MM.1S (cell line): ENCODE results near the gene GFPT1.

ENCODE experiments used
- DNase-seq: peaks from one replicate; pipeline ENCODE4 v3.0.0-alpha.2; 2015
- H2AFZ ChIP-seq: fragments of 300-600 bp; sonication (generic); 2 replicates; pipeline ENCODE4 v1.6.0; 2016; ENCODE audit warnings: antibody characterized with exemption, low read length
- H3F3A ChIP-seq: fragments of 300-600 bp; sonication (generic); 2 replicates; pipeline ENCODE4 v1.6.1; 2016; ENCODE audit warnings: mild to moderate bottlenecking, antibody characterized with exemption, low read length, moderate library complexity, mixed read lengths; ENCODE audit not compliant: insufficient read depth
- H3K27ac ChIP-seq: fragments of 300-600 bp; sonication (generic); 2 replicates; pipeline ENCODE4 v1.5.1; 2016; ENCODE audit warnings: mild to moderate bottlenecking, low read length
- H3K27me3 ChIP-seq: fragments of 300-600 bp; sonication (generic); replicated peaks from 2 replicates; pipeline ENCODE4 v1.6.0; 2016; ENCODE audit warnings: low read length; ENCODE audit not compliant: insufficient read depth
- H3K36me3 ChIP-seq: fragments of 300-600 bp; sonication (generic); replicated peaks from 2 replicates; pipeline ENCODE4 v1.6.1; 2016; ENCODE audit warnings: mild to moderate bottlenecking, low read length, mixed read lengths; ENCODE audit not compliant: insufficient read depth
- H3K4me1 ChIP-seq: fragments of 300-600 bp; sonication (generic); 2 replicates; pipeline ENCODE4 v1.6.1; 2016; ENCODE audit warnings: low read length, mixed read lengths
- H3K4me2 ChIP-seq: fragments of 300-600 bp; sonication (generic); 2 replicates; pipeline ENCODE4 v1.6.0; 2016; ENCODE audit warnings: low read depth, low read length
- H3K4me3 ChIP-seq: fragments of 300-600 bp; sonication (generic); 2 replicates; pipeline ENCODE4 v1.5.1; 2016; ENCODE audit warnings: low read length, mixed read lengths
- H3K79me2 ChIP-seq: fragments of 300-600 bp; sonication (generic); 2 replicates; pipeline ENCODE4 v1.6.1; 2016; ENCODE audit warnings: mixed run types, low read length, mixed read lengths
- H3K9ac ChIP-seq: fragments of 300-600 bp; sonication (generic); 2 replicates; pipeline ENCODE4 v1.6.1; 2016; ENCODE audit warnings: low read length, mixed read lengths
- H3K9me2 ChIP-seq: fragments of 300-600 bp; sonication (generic); replicated peaks from 2 replicates; pipeline ENCODE4 v1.6.1; 2016; ENCODE audit warnings: mild to moderate bottlenecking, low read length, mixed read lengths; ENCODE audit not compliant: insufficient read depth
- H3K9me3 ChIP-seq: fragments of 300-600 bp; sonication (generic); replicated peaks from 2 replicates; pipeline ENCODE4 v1.6.1; 2016; ENCODE audit warnings: mild to moderate bottlenecking, low read length, mixed read lengths; ENCODE audit not compliant: insufficient read depth
- H4K20me1 ChIP-seq: fragments of 300-600 bp; sonication (generic); 2 replicates; pipeline ENCODE4 v1.6.1; 2016; ENCODE audit warnings: mild to moderate bottlenecking, low read length, moderate library complexity, mixed read lengths; ENCODE audit not compliant: insufficient read depth
- CTCF ChIP-seq: fragments of 300-600 bp; sonication (generic); IDR thresholded peaks from 2 replicates; pipeline ENCODE4 v1.5.1; 2016; ENCODE audit warnings: antibody characterized with exemption, low read length, mixed read lengths
- EZH2 ChIP-seq: fragments of 300-600 bp; sonication (generic); optimal IDR thresholded peaks from 2 replicates; pipeline ENCODE3; 2017; ENCODE audit warnings: low read depth, mild to moderate bottlenecking, antibody characterized with exemption, low read length, mixed read lengths
- EZH2phosphoT487 ChIP-seq: fragments of 300-600 bp; sonication (generic); IDR thresholded peaks from 2 replicates; pipeline ENCODE4 v1.6.1; 2018; ENCODE audit warnings: antibody characterized with exemption, low read length

Gene GFPT1

GRCh38 chr2:69376403-69376802 is 10.6 kb downstream of the GFPT1 start:
- peaks cover 10% of the 10 kb centered on the region; the same call in 1 of the 2 replicates for H3F3A ChIP-seq
- 0 out of 2 replicates have a peak, but pooled peaks cover 8% of the 10 kb centered on the region for H3K36me3 ChIP-seq
- H3K27me3 ChIP-seq: no peaks in the 10 kb centered on the region
- no peak overlapping the region for H3K4me3 ChIP-seq
- H3K27ac ChIP-seq: no peak overlapping the region
- no peak overlapping the region for H3K9ac ChIP-seq
- peaks cover 91% of the 10 kb centered on the region for H3K79me2 ChIP-seq
- peaks cover 5% of the 10 kb centered on the region for H3K4me1 ChIP-seq
- H4K20me1 ChIP-seq: peaks cover 21% of the 10 kb centered on the region
- DNase-seq: no peak
- no peak for TF ChIP-seq EZH2phosphoT487
- TF ChIP-seq EZH2: no peak
- TF ChIP-seq CTCF: no peak
- no peaks in the 10 kb centered on the region for H3K9me2 ChIP-seq
- no peak overlapping the region for H2AFZ ChIP-seq
- H3K4me2 ChIP-seq: no peak overlapping the region
- no peaks in the 10 kb centered on the region for H3K9me3 ChIP-seq

GRCh38 chr2:69375494-69376353 is 11.3 kb downstream of the GFPT1 start:
- H2AFZ ChIP-seq: no peak overlapping the region
- peaks cover 5% of the 10 kb centered on the region for H3K4me1 ChIP-seq
- H3K4me2 ChIP-seq: no peak overlapping the region
- H3K27me3 ChIP-seq: no peaks in the 10 kb centered on the region
- peaks cover 85% of the 10 kb centered on the region for H3K79me2 ChIP-seq
- no peak overlapping the region for H3K4me3 ChIP-seq
- no peaks in the 10 kb centered on the region for H3K9me3 ChIP-seq
- DNase-seq: peak; percentile 59
- peaks cover 10% of the 10 kb centered on the region; the same call in 1 of the 2 replicates for H3F3A ChIP-seq
- no peaks in the 10 kb centered on the region for H3K9me2 ChIP-seq
- H3K36me3 ChIP-seq: 0 out of 2 replicates have a peak, but pooled peaks cover 8% of the 10 kb centered on the region
- H3K27ac ChIP-seq: no peak overlapping the region
- H4K20me1 ChIP-seq: peaks cover 21% of the 10 kb centered on the region
- TF ChIP-seq CTCF: peak; percentile 79
- no peak for TF ChIP-seq EZH2phosphoT487
- H3K9ac ChIP-seq: no peak overlapping the region

- Histone ChIP-seq H3K36me3 (peaks cover 24% of the 10 kb centered on the region), H3K9ac (no peak overlapping the region), H3K9me3 (no peaks in the 10 kb centered on the region), H2AFZ (no peak overlapping the region), H4K20me1 (peaks cover 16% of the 10 kb centered on the region; the same call in 1 of the 2 replicates), H3F3A (peaks cover 10% of the 10 kb centered on the region; the same call in 1 of the 2 replicates), H3K4me1 (peaks cover 5% of the 10 kb centered on the region), H3K4me2 (no peak overlapping the region), H3K27ac (peak overlapping the region; percentile 18; the same call in 1 of the 2 replicates), H3K4me3 (no peak overlapping the region), H3K79me2 (peaks cover 55% of the 10 kb centered on the region), H3K9me2 (no peaks in the 10 kb centered on the region), H3K27me3 (no peaks in the 10 kb centered on the region)
- peak; percentile 11 for DNase-seq
- no peak for TF ChIP-seq EZH2phosphoT487
- no peak for TF ChIP-seq CTCF
- TF ChIP-seq EZH2: no peak
Observed at GRCh38 chr2:69372767-69373166, 14.3 kb downstream of the GFPT1 start.
